Brain microvascular endothelial cell (primary cell): ENCODE measurements around the gene RNF26.

Source experiments
- DNase-seq: peaks from one replicate; pipeline ENCODE4 v3.0.0-alpha.2; 2020
- H3K27ac ChIP-seq: fragments of 250-450 bp; sonication (Bioruptor Pico); 2 replicates; pipeline ENCODE4 v1.5.1; 2020; ENCODE audit warnings: mild to moderate bottlenecking, moderate library complexity
- H3K27me3 ChIP-seq: fragments of 250-450 bp; sonication (Bioruptor Pico); replicated peaks from 2 replicates; pipeline ENCODE4 v1.5.1; 2020; ENCODE audit warnings: mild to moderate bottlenecking
- H3K36me3 ChIP-seq: fragments of 250-450 bp; sonication (Bioruptor Pico); replicated peaks from 2 replicates; pipeline ENCODE4 v1.5.1; 2020; ENCODE audit warnings: mild to moderate bottlenecking
- H3K4me3 ChIP-seq: 2 replicates; pipeline ENCODE4 v1.5.1; 2011; ENCODE audit warnings: low read depth, mild to moderate bottlenecking, control low read depth, low read length, moderate library complexity
- CTCF ChIP-seq: IDR thresholded peaks from 2 replicates; pipeline ENCODE4 v1.5.1; 2011; ENCODE audit warnings: low read depth, mild to moderate bottlenecking, moderate library complexity, low read length, control low read depth, inconsistent platforms; ENCODE audit errors: missing control alignments
- in situ Hi-C: cut with HindIII; loops from 2 replicates; pipeline ENCODE4 v1.10.0; 2017; ENCODE audit warnings: low sequenced_read_pairs, low pct_ligation_motif_present

Gene RNF26

GRCh38 chr11:119362741-119363080 is 28.4 kb downstream of the RNF26 start:
- no peak for TF ChIP-seq CTCF
- Histone ChIP-seq H3K27ac (no peak overlapping the region), H3K4me3 (no peak overlapping the region), H3K36me3 (no peaks in the 10 kb centered on the region), H3K27me3 (peaks cover 25% of the 10 kb centered on the region)
- in situ Hi-C loops = no loop called here
- no peak for DNase-seq

GRCh38 chr11:119363081-119363850 is 28.9 kb downstream of the RNF26 start:
- H3K4me3 ChIP-seq = no peak overlapping the region

DNA sequence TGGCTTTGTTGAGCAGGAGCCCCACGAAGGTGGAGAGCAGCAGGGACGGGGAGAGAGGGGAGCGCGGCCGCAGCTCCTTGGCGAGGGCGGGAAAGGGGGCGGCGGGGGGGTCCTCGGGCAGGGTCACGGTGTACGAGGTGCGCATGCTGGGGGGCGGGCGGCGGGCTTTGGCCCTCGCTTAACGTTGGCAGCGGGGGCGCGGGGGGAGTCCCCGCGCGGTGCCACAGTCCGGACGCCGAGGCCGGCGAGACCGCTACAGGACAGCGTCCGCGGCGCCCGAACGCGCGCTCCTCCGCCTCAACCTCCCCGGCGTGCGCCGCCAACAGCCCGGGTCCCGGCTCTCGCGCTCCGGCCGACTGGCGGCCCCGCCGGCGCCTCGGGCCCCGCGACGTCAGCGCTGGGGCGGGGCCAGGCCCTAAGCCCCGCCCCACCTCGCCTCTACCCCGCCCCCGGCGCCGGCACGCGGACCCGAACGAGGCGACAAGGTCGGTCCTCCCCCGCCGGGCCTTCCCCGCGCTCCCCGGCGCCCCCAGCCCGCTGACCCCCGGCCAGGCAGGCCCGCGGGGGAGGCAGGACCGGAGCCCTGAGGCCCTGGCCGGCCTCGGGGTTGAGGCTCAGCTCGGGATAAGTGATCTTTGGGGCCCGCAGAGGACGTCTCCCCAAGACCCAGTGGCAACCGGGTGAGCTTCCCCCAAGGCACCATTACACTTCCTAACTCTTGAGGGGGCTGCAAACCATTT is 29.7 kb downstream of the RNF26 start:
- no peak overlapping the region for H3K27ac ChIP-seq

More at GRCh38 chr11:119363081-119363850, 28.9 kb downstream of the RNF26 start:
- DNase-seq = no peak
- in situ Hi-C loops = no loop called here
- Histone ChIP-seq H3K27ac (no peak overlapping the region), H3K36me3 (no peaks in the 10 kb centered on the region), H3K27me3 (peaks cover 29% of the 10 kb centered on the region)
- no peak for TF ChIP-seq CTCF

GRCh38 chr11:119365071-119365591 is 30.8 kb downstream of the RNF26 start:
- H3K27me3 ChIP-seq = peaks cover 33% of the 10 kb centered on the region
- in situ Hi-C loops = no loop called here

More for the DNA sequence above, 29.7 kb downstream of the RNF26 start:
- Histone ChIP-seq H3K4me3 (peak overlapping the region; percentile 31), H3K27me3 (peaks cover 33% of the 10 kb centered on the region), H3K36me3 (no peaks in the 10 kb centered on the region)
- in situ Hi-C loops = no loop called here
- DNase-seq = no peak
- no peak for TF ChIP-seq CTCF

More at GRCh38 chr11:119365071-119365591, 30.8 kb downstream of the RNF26 start:
- no peak overlapping the region for H3K4me3 ChIP-seq
- no peaks in the 10 kb centered on the region for H3K36me3 ChIP-seq
- DNase-seq = no peak
- TF ChIP-seq CTCF = no peak
- no peak overlapping the region for H3K27ac ChIP-seq
